ENCODE results near the gene GATAD2B. TPM values are rescaled to one million over a fixed set of nuclear protein-coding genes. Genes with fewer than 3 reads are reported as not detected.

GATAD2B gene
- total RNA-seq, 2 experiments from 2014 or later = 59.5 to 59.8 TPM

DNA sequence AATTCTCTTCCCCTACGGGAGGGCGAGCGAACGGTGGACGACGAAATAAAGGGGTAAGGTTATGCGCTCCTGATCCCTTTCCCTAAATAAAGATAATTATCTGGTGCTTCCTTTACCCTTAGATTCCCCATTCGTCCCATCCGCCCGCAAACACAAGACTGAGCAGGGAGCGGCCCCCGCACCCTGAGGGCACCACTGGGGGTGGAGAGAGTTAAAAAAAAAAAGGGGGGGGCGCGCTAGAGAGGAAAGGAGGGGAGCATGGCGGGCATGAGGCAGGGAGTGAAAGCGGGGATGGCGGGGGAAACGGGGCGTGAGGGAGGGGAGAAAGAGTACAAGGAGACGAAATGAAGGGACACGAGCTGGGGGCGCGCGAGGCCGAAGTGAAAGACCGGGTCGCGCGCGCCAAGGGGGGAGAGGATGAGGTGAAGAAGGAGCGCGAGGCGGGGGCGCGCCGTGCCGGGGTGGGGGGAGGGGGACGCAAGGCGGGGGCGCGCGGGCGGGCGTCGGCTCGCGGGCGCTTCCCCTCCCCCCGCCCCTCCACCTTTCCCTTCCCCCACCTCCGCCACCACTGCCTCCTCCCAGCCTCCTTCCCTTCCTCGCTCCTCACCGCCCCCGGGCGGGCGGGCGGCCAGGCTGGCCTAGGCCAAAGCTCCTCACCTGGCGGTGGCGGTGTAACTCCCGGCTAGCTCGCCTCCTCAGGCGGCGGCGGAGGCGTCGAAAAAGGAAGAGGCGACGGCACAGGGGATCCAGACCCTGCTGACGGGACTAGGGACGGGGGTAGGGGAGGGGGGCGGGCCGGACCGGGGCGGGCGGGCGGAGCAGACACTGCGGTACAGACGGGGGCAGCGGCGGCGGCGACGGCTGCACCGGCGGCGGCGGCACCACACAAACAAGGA lies 448 bp downstream of the GATAD2B start:
- H3K4me1 Mint-ChIP-seq (ENCODE audit: low read depth) = peaks cover 41% of the 10 kb centered on the region
- no peaks in the 10 kb centered on the region for H3K27me3 Mint-ChIP-seq
- intact Hi-C loops (cut with micrococcal nuclease) = loop anchor here (5.0 kb wide), 1 partner anchor 115 kb away; no protein-coding TSS in a partner anchor
- H3K9me3 Mint-ChIP-seq = no peaks in the 10 kb centered on the region
- TF ChIP-seq, protein P1, sequence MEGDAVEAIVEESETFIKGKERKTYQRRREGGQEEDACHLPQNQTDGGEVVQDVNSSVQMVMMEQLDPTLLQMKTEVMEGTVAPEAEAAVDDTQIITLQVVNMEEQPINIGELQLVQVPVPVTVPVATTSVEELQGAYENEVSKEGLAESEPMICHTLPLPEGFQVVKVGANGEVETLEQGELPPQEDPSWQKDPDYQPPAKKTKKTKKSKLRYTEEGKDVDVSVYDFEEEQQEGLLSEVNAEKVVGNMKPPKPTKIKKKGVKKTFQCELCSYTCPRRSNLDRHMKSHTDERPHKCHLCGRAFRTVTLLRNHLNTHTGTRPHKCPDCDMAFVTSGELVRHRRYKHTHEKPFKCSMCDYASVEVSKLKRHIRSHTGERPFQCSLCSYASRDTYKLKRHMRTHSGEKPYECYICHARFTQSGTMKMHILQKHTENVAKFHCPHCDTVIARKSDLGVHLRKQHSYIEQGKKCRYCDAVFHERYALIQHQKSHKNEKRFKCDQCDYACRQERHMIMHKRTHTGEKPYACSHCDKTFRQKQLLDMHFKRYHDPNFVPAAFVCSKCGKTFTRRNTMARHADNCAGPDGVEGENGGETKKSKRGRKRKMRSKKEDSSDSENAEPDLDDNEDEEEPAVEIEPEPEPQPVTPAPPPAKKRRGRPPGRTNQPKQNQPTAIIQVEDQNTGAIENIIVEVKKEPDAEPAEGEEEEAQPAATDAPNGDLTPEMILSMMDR (IDR thresholded peaks at IDR 0.05) = no peak
- ChIA-PET CTCF (interaction anchor here (0.9 to 5.9 kb wide), 9 partner anchors 12 to 126 kb away, joined by 3 to 46 read pairs (median 3); partner anchors contain the start of genes CREB3L4, DENND4B and JTB), POLR2A (interaction anchor here (0.5 to 9.9 kb wide), 25 partner anchors 9 to 387 kb away, joined by 3 to 126 read pairs (median 6); partner anchors contain the start of genes CREB3L4, CRTC2, DENND4B and JTB)
- peak overlapping the region; percentile 97 for H3K27ac Mint-ChIP-seq
- DNase-seq = peak; percentile 82
- peak overlapping the region; percentile 95 for H3K4me3 Mint-ChIP-seq
- peaks cover 23% of the 10 kb centered on the region for H3K36me3 Mint-ChIP-seq (ENCODE audit: low read depth)
- ATAC-seq = peak; percentile 29

DNA sequence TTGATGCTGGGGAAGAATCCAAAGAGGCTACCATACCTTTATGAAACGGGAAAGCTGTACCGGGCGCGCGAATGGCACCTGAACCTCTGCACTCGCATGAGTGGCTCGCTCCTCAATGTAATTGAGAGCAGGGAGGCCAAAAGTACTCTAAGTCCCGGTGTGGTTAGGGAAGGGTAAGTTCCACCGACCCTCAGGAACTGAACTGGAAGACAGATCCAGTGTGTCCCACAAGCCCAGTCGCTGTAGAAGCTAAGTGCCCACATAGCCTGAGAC lies 1.0 kb downstream of the GATAD2B start:
- TF ChIP-seq, protein P1 (IDR thresholded peaks at IDR 0.05) = no peak
- intact Hi-C loops (cut with micrococcal nuclease) = loop anchor here (5.0 kb wide), 1 partner anchor 114 kb away; no protein-coding TSS in a partner anchor
- POLR2A ChIA-PET = interaction anchor here (0.8 to 9.9 kb wide), 23 partner anchors 10 to 139 kb away, joined by 3 to 126 read pairs (median 6); partner anchors contain the start of genes CREB3L4, CRTC2, DENND4B and JTB
- Mint-ChIP-seq H3K27me3 (no peaks in the 10 kb centered on the region), H3K4me3 (peak overlapping the region; percentile 95), H3K4me1 (ENCODE audit: low read depth) (peaks cover 41% of the 10 kb centered on the region), H3K9me3 (no peaks in the 10 kb centered on the region), H3K27ac (peak overlapping the region; percentile 94), H3K36me3 (ENCODE audit: low read depth) (peaks cover 23% of the 10 kb centered on the region)
- CTCF ChIA-PET = interaction anchor here (1.1 to 5.9 kb wide), 8 partner anchors 11 to 132 kb away, joined by 3 to 46 read pairs (median 4); partner anchors contain the start of genes DENND4B and JTB
- peak; percentile 24 for DNase-seq
- ATAC-seq = no peak

DNA sequence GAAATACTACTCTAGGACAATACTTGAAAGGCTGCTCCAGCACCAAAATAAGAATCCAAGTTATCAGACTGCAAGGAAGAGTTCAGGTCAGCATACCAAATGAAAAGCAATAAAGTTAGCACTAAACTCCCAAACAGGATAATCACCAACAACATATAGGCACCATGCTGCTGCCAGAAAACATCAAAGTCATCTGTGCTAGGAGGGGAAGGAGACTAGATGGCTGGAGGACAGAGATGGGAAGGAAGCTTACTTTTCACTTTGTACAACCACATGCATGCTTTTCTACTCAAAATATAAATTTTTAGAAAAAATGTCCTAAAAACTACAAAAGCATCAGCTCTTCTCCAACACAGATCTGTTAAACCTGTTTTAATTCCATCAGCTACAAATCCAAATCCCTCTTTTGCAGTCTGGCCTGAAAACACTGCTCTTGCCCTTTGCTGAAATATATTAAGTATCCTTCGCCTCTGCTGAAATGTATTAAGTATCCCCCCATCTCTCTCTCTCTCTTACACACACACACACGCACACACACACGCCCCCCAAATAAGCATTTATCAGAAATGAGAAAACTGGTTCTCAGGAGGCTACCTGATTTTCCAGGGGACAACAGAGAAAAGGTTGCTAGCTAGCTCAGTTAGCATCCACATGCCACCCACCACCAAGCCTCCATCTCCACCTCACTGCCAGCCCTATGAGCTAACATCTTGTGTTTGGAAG lies 1.5 kb downstream of the GATAD2B start:
- Mint-ChIP-seq H3K4me1 (ENCODE audit: low read depth) (peaks cover 43% of the 10 kb centered on the region), H3K4me3 (peak overlapping the region; percentile 95)
- CTCF ChIA-PET = interaction anchor here (0.9 to 5.9 kb wide), 8 partner anchors 11 to 131 kb away, joined by 3 to 46 read pairs (median 4); partner anchors contain the start of gene DENND4B

DNA sequence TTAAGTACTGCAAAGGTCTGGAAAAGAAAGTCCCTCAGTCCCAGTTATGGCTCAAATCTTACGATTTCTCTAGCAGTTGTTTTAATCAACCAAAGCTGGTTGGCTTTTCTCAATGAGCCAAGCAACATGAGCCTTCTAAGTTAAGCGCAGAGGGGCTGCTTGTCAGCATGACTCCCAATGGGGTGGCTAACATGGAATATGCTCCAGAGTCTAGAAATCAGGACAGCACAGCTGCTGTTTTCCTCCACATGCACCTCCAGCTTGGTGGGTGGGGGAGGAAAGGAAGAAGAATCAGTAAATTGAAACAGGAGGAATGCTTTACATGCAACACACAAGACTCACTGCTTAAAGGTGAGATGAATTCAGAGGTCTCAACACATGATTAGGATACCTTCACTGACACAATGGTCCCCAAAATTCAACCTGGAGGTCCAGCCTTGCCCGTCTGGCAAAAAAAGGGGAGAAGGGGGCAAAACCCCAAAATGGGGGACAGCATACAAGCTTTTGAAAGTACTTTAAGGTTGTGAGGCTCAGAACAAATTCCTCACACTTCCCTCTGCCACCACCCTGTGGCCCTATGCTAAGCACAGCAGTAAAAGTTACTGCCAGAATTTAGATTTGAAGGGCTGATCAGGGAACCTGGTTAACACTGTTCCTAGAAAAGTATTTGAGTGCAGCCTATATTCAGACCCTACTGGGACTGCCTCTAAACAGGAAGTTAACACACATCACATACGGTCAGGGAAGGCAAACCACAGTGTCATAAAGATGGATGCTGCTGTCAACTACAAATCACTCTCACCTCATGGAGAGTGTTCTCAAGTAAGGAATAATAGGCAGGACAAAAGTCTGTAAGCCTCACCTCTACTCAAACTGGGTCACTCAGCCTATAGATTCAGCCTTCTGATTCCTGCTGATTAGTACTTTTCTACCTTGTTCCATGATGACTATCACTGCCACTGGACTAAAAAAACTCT lies 2.6 kb downstream of the GATAD2B start:
- no peak for ATAC-seq

More for the DNA sequence above, 1.5 kb downstream of the GATAD2B start:
- Mint-ChIP-seq H3K27me3 (no peaks in the 10 kb centered on the region), H3K27ac (peak overlapping the region; percentile 94), H3K9me3 (no peaks in the 10 kb centered on the region), H3K36me3 (ENCODE audit: low read depth) (peaks cover 24% of the 10 kb centered on the region)
- ATAC-seq = no peak
- intact Hi-C loops (cut with micrococcal nuclease) = loop anchor here (5.0 kb wide), 1 partner anchor 114 kb away; no protein-coding TSS in a partner anchor
- no peak for DNase-seq
- POLR2A ChIA-PET = interaction anchor here (0.6 to 9.9 kb wide), 24 partner anchors 9 to 138 kb away, joined by 3 to 126 read pairs (median 5); partner anchors contain the start of genes CREB3L4, CRTC2, DENND4B and JTB
- TF ChIP-seq, protein P1 (IDR thresholded peaks at IDR 0.05) = no peak

More for the DNA sequence above, 2.6 kb downstream of the GATAD2B start:
- Mint-ChIP-seq H3K4me1 (ENCODE audit: low read depth) (peaks cover 47% of the 10 kb centered on the region), H3K9me3 (no peaks in the 10 kb centered on the region), H3K27me3 (no peaks in the 10 kb centered on the region), H3K27ac (peak overlapping the region; percentile 94), H3K4me3 (peak overlapping the region; percentile 95), H3K36me3 (ENCODE audit: low read depth) (peaks cover 29% of the 10 kb centered on the region)
- intact Hi-C loops (cut with micrococcal nuclease) = loop anchor here (5.0 kb wide), 1 partner anchor 113 kb away; no protein-coding TSS in a partner anchor
- DNase-seq = peak; percentile 53
- POLR2A ChIA-PET = interaction anchor here (0.6 to 9.9 kb wide), 16 partner anchors 8 to 114 kb away, joined by 3 to 126 read pairs (median 5); partner anchors contain the start of genes CREB3L4, DENND4B, JTB and RPS27
- CTCF ChIA-PET = interaction anchor here (0.6 to 5.9 kb wide), 14 partner anchors 10 to 639 kb away, joined by 3 to 46 read pairs (median 3); partner anchors contain the start of gene DENND4B
- TF ChIP-seq, protein P1 (IDR thresholded peaks at IDR 0.05) = peak; percentile 40

Data from activated CD8-positive, alpha-beta T cell treated with anti-CD3 and anti-CD28 coated beads for 36 hours (primary cell).